ENCODE data around the gene CITED2.
"Not testable (repeated sequence)": the region's sequence is repeated elsewhere in the genome, so short reads cannot be mapped to it uniquely, and the experiment has no call there.

CITED2 gene

GRCh38 chr6:139364302-139364981, 10.0 kb downstream of the CITED2 start:
- no peak for DNase-seq

- not testable (repeated sequence) for DNase-seq
These were observed 10.7 kb downstream of the CITED2 start for GRCh38 chr6:139363797-139364196.

GRCh38 chr6:139363123-139363522, 11.3 kb downstream of the CITED2 start:
- not testable (repeated sequence) for DNase-seq

- DNase-seq, result no peak
These were observed 13.2 kb downstream of the CITED2 start for GRCh38 chr6:139361211-139361610.

GRCh38 chr6:139356924-139357323, 17.5 kb downstream of the CITED2 start:
- no peak for DNase-seq

GRCh38 chr6:139355777-139356445, 18.5 kb downstream of the CITED2 start:
- DNase-seq, result no peak

- DNase-seq, result no peak
These were observed 19.3 kb downstream of the CITED2 start for GRCh38 chr6:139355172-139355571.

- DNase-seq, result no peak
These were observed 20.3 kb downstream of the CITED2 start for GRCh38 chr6:139354189-139354588.

- no peak for DNase-seq
These were observed 24.9 kb downstream of the CITED2 start for GRCh38 chr6:139349464-139350020.

GRCh38 chr6:139346392-139346791, 28.1 kb downstream of the CITED2 start:
- DNase-seq, result no peak

- no peak for DNase-seq
These were observed 30.1 kb downstream of the CITED2 start for GRCh38 chr6:139344186-139344963.

GRCh38 chr6:139343052-139343750, 31.2 kb downstream of the CITED2 start:
- no peak for DNase-seq

- no peak for DNase-seq
These were observed 33.4 kb downstream of the CITED2 start for GRCh38 chr6:139341060-139341459.

- DNase-seq, result no peak
These were observed 35.7 kb downstream of the CITED2 start for GRCh38 chr6:139338795-139339194.

GRCh38 chr6:139337830-139338229, 36.6 kb downstream of the CITED2 start:
- DNase-seq, result no peak

GRCh38 chr6:139337001-139337400, 37.4 kb downstream of the CITED2 start:
- DNase-seq, result no peak

- no peak for DNase-seq
These were observed 38.0 kb downstream of the CITED2 start for GRCh38 chr6:139336488-139336887.

- DNase-seq, result no peak
These were observed 38.8 kb downstream of the CITED2 start for GRCh38 chr6:139335447-139336210.

GRCh38 chr6:139334806-139335446, 39.5 kb downstream of the CITED2 start:
- DNase-seq, result no peak

GRCh38 chr6:139330826-139331500, 43.5 kb downstream of the CITED2 start:
- DNase-seq, result no peak

- no peak for DNase-seq
These were observed 44.1 kb downstream of the CITED2 start for GRCh38 chr6:139330306-139330705.
